HepG2 (cell line): ENCODE measurements around the gene BCL2L2. TPM values are rescaled to one million over a fixed set of nuclear protein-coding genes. Genes with fewer than 3 reads are reported as not detected.

Experiments
- ATAC-seq: fragments of 200-7000 bp; cut with Tn5 transposase; 3 replicates; pipeline ENCODE4 v1.9.1; 2020; ENCODE audit warnings: mild to moderate bottlenecking, moderate library complexity
- BruUV-seq: library from RNA; stranded (reverse); fragments of 400-500 nt; replicated peaks from 2 replicates; lab custom pipeline; 2021; lab: Mats Ljungman, UMichigan
- CTCF ChIA-PET: fragments of 300-600 bp; formaldehyde crosslinking; extraction: SDS; loops from one replicate; lab custom pipeline; 2021; ENCODE audit warnings: low total read pairs, inconsistent platforms, low intra/inter-chr PET ratio; lab: Yijun Ruan, JAX
- POLR2A ChIA-PET: fragments of 350-600 bp; sonication (Branson Sonifier 250); formaldehyde crosslinking; loops from one replicate; lab custom pipeline; 2020; ENCODE audit warnings: antibody characterized with exemption, inconsistent platforms; lab: Yijun Ruan, JAX
- DNase-seq: peaks from one replicate; pipeline ENCODE4 v3.0.0-alpha.2; 2015; ENCODE audit warnings: low spot score
- FAIRE-seq: peaks from 3 replicates; lab custom pipeline; 2011; peaks lifted over from hg19 to GRCh38; lab: Jason Lieb, UNC
- H2AFZ ChIP-seq: one replicate; pipeline ENCODE4 v1.6.1; 2011; ENCODE audit warnings: low read length, inconsistent platforms
- H3K27ac ChIP-seq: fragments of 300-600 bp; 3 replicates; pipeline ENCODE4 v1.8.0; 2011; ENCODE audit warnings: mixed run types, mild to moderate bottlenecking, mixed read lengths, low read length, inconsistent platforms; ENCODE audit not compliant: insufficient read depth; ENCODE audit errors: extremely low read length
- H3K27me3 ChIP-seq, 2 experiments: fragments of 200-600 bp in 1 of 2; 2 replicates in 1 of 2; 3 replicates in 1 of 2; pipeline versions ENCODE4 v1.6.0 to v1.8.0; 2011; ENCODE audit warnings: low read length in 2 of 2, mild to moderate bottlenecking in 2 of 2, moderate library complexity in 2 of 2, inconsistent platforms in 1 of 2; ENCODE audit not compliant: insufficient read depth in 2 of 2, control insufficient read depth in 1 of 2
- H3K36me3 ChIP-seq, 2 experiments: fragments of 200-600 bp in 1 of 2; replicated peaks in 1 of 2; 2 replicates in 1 of 2; 3 replicates in 1 of 2; pipeline versions ENCODE4 v1.5.1 to v1.8.0; 2011; ENCODE audit warnings: low read length in 2 of 2, inconsistent platforms in 1 of 2; ENCODE audit not compliant: insufficient read depth in 2 of 2, control insufficient read depth in 1 of 2
- H3K4me1 ChIP-seq: 2 replicates; pipeline ENCODE4 v1.5.1; 2012; ENCODE audit warnings: low read length, inconsistent platforms; ENCODE audit not compliant: insufficient read depth
- H3K4me2 ChIP-seq: 2 replicates; pipeline ENCODE4 v1.6.0; 2011; ENCODE audit warnings: low read depth, low read length, inconsistent platforms
- H3K4me3 ChIP-seq, 3 experiments: fragments of 200-600 bp in 1 of 3; sonication (generic), shearing (Covaris generic) in 1 of 3; replicated peaks in 1 of 3; 2 replicates each; pipeline ENCODE4 v1.5.1; 2011 to 2016; ENCODE audit warnings: low read length in 3 of 3, inconsistent platforms in 2 of 3, low read depth in 2 of 3, mild to moderate bottlenecking in 2 of 3, control low read depth in 1 of 3, mixed read lengths in 1 of 3; ENCODE audit not compliant: insufficient read depth in 1 of 3
- H3K79me2 ChIP-seq: one replicate; pipeline ENCODE4 v1.6.1; 2011; ENCODE audit warnings: low read length, inconsistent platforms; ENCODE audit not compliant: insufficient read depth
- H3K9ac ChIP-seq: 2 replicates; pipeline ENCODE4 v1.6.0; 2011; ENCODE audit warnings: mild to moderate bottlenecking, low read depth, low read length, inconsistent platforms; ENCODE audit not compliant: insufficient read depth
- H3K9me3 ChIP-seq: 2 replicates; pipeline ENCODE4 v1.5.1; 2012; ENCODE audit warnings: mild to moderate bottlenecking, low read length
- H4K20me1 ChIP-seq: 2 replicates; pipeline ENCODE4 v1.6.0; 2011; ENCODE audit warnings: inconsistent platforms, mild to moderate bottlenecking, low read length, moderate library complexity; ENCODE audit not compliant: insufficient read depth
- AGO2 ChIP-seq: fragments of 200-400 bp; formaldehyde crosslinking; optimal IDR thresholded peaks from 2 replicates; pipeline ENCODE3; 2017; ENCODE audit warnings: mild to moderate bottlenecking, low read depth, low read length, moderate library complexity
- ARNT2 ChIP-seq: sonication (generic); formaldehyde crosslinking; IDR thresholded peaks from 2 replicates; pipeline ENCODE4 v1.8.0; 2022; ENCODE audit warnings: mild to moderate bottlenecking, low read depth, missing genetic modification reagents, moderate library complexity
- CREM ChIP-seq, 2 experiments: sonication (generic) in 1 of 2; formaldehyde crosslinking in 1 of 2; IDR thresholded peaks; 2 replicates each; pipeline versions ENCODE4 v1.4.0 to v1.6.1; 2016 to 2020; ENCODE audit warnings: antibody characterized with exemption in 1 of 2, mild to moderate bottlenecking in 1 of 2, missing genetic modification reagents in 1 of 2
- EEA1 ChIP-seq: sonication (generic); formaldehyde crosslinking; IDR thresholded peaks from 2 replicates; pipeline ENCODE4 v1.5.1; 2020; ENCODE audit warnings: mild to moderate bottlenecking, missing genetic modification reagents, borderline replicate concordance
- FOXO1 ChIP-seq: sonication (generic); formaldehyde crosslinking; IDR thresholded peaks from 2 replicates; pipeline ENCODE4 v1.4.0; 2020; ENCODE audit warnings: missing genetic modification reagents
- HCFC1 ChIP-seq: fragments of 150-350 bp; IDR thresholded peaks from 2 replicates; pipeline ENCODE4 v1.6.1; 2014; ENCODE audit warnings: low read depth, low read length
- HNRNPUL1 ChIP-seq: fragments of 200-400 bp; formaldehyde crosslinking; IDR thresholded peaks from 2 replicates; pipeline ENCODE4 v1.6.1; 2017; ENCODE audit warnings: low read depth, mild to moderate bottlenecking, low read length, moderate library complexity
- HOMEZ ChIP-seq: IDR thresholded peaks from 2 replicates; pipeline ENCODE4 v1.6.1; 2016; ENCODE audit warnings: low read depth
- KDM5B ChIP-seq: sonication (generic); formaldehyde crosslinking; IDR thresholded peaks from 2 replicates; pipeline ENCODE4 v1.4.0; 2020; ENCODE audit warnings: missing genetic modification reagents, mild to moderate bottlenecking, borderline replicate concordance
- MTA3 ChIP-seq: sonication (generic); formaldehyde crosslinking; IDR thresholded peaks from 2 replicates; pipeline ENCODE4 v1.4.0; 2020; ENCODE audit warnings: missing genetic modification reagents
- MXD1 ChIP-seq: sonication (generic); formaldehyde crosslinking; IDR thresholded peaks from 2 replicates; pipeline ENCODE4 v1.4.0; 2020; ENCODE audit warnings: mild to moderate bottlenecking, missing genetic modification reagents
- RELA ChIP-seq: sonication (generic); formaldehyde crosslinking; IDR thresholded peaks from 2 replicates; pipeline ENCODE4 v1.4.0; 2020; ENCODE audit warnings: missing genetic modification reagents
- SATB2 ChIP-seq: sonication (generic); formaldehyde crosslinking; IDR thresholded peaks from 2 replicates; pipeline ENCODE4 v1.5.0; 2020; ENCODE audit warnings: missing genetic modification reagents
- SIN3B ChIP-seq: fragments of 150-350 bp; IDR thresholded peaks from 2 replicates; pipeline ENCODE4 v1.6.1; 2014; ENCODE audit warnings: low read length
- ZBTB33 ChIP-seq: sonication (generic); formaldehyde crosslinking; IDR thresholded peaks from 2 replicates; pipeline ENCODE4 v1.4.0; 2020; ENCODE audit warnings: missing genetic modification reagents
- ZMYM2 ChIP-seq: sonication (generic); formaldehyde crosslinking; IDR thresholded peaks from 2 replicates; pipeline ENCODE4 v1.8.0; 2022; ENCODE audit warnings: mild to moderate bottlenecking, missing genetic modification reagents
- ZNF274 ChIP-seq: sonication (generic); formaldehyde crosslinking; IDR thresholded peaks from 2 replicates; pipeline ENCODE4 v1.5.1; 2020; ENCODE audit warnings: mild to moderate bottlenecking, missing genetic modification reagents
- ZNF792 ChIP-seq: IDR thresholded peaks from 2 replicates; pipeline ENCODE4 v1.6.1; 2016
- ZNF839 ChIP-seq: sonication (generic); formaldehyde crosslinking; IDR thresholded peaks from 2 replicates; pipeline ENCODE4 v1.4.0; 2020; ENCODE audit warnings: missing genetic modification reagents, mild to moderate bottlenecking, borderline replicate concordance
- ZNF879 ChIP-seq: sonication (generic); formaldehyde crosslinking; IDR thresholded peaks from 2 replicates; pipeline ENCODE4 v1.8.1; 2023; ENCODE audit warnings: missing genetic modification reagents
- WGBS: methylation state at CpG from one replicate; pipeline ENCODE4 v1.1.6; 2017; ENCODE audit warnings: low lambda C conversion rate; 5-methylcytosine and 5-hydroxymethylcytosine counted together
- in situ Hi-C: cut with HindIII; loops from 2 replicates; pipeline ENCODE4 v1.10.0; 2017; ENCODE audit warnings: low pct_unique_long_range_greater_than_20kb; ENCODE audit not compliant: extremely low pct_ligation_motif_present
- intact Hi-C: fragments of 100-400 bp; cut with micrococcal nuclease; formaldehyde crosslinking; loops from one replicate; pipeline ENCODE4 v1.10.0; 2022; ENCODE audit not compliant: unreplicated experiment
- polyA plus RNA-seq, 8 experiments: library from polyadenylated mRNA; depleted of rRNA in 3 of 8; stranded (reverse) in 7 of 8; unstranded in 1 of 8; fragments of >200 nt; fragmentation: Illumina TruSeq in 4 of 8; extraction: Trizol in 4 of 8; gene quantifications; 2 replicates each; pipeline versions ENCODE4 v1.2.1 to v1.2.3, GENCODE V29; 2011 to 2016; ENCODE audit warnings: low read depth in 4 of 8, missing spikeins in 1 of 8, mixed read lengths in 1 of 8; ENCODE audit not compliant: insufficient read depth in 1 of 8
- total RNA-seq, 5 experiments: library from RNA; depleted of rRNA; stranded (reverse); fragments of >200 nt; fragmentation: Illumina TruSeq; extraction: Trizol; gene quantifications; 2 replicates each; pipeline ENCODE4 v1.2.3, GENCODE V29; 2016; ENCODE audit warnings: low read depth in 1 of 5

Gene BCL2L2
- total and polyA plus RNA-seq, 2 of the 13 experiments (the other 11 are each of a cell fraction or from before 2014, with no cell fraction given), result 28.1 to 49.8 TPM

- BruUV-seq, result no TSS peak
- H3K27me3 ChIP-seq, result no peaks in the 10 kb centered on the region; a peak in 1 of 5 replicates
- ChIA-PET POLR2A (interaction anchor here (0.6 to 18.7 kb wide), 9 partner anchors 13 to 807 kb away, joined by 3 to 1053 read pairs (median 7); partner anchors contain the start of genes DCAF11, HOMEZ, NRL and PABPN1), CTCF (no interaction called here)
- peak overlapping the region; percentile 96 for H3K4me2 ChIP-seq
- no peak for ATAC-seq
- H3K9me3 ChIP-seq, result no peaks in the 10 kb centered on the region
- WGBS, result 94% methylated on average over 22 of the region's 22 CpGs
- peak overlapping the region; percentile 99 for H3K9ac ChIP-seq
- in situ Hi-C loops (loop anchor here (25.0 kb wide), 1 partner anchor 829 kb away; the partner anchor contains the start of genes EMC9, FITM1, PSME1 and PSME2), intact Hi-C loops (loop anchor here (10.0 kb wide), 3 partner anchors 323 to 987 kb away; partner anchors contain the start of genes AJUBA, DCAF11, DHRS1 and NOP9)
- no peak for FAIRE-seq
- peak overlapping the region; percentile 95 to 99 (median 96) for H3K4me3 ChIP-seq
- peaks cover 27 to 38% of the 10 kb centered on the region in 2 experiments for H3K36me3 ChIP-seq
- peaks cover 34% of the 10 kb centered on the region for H3K79me2 ChIP-seq
- H2AFZ ChIP-seq, result no peak overlapping the region
- peak overlapping the region; percentile 87 for H3K27ac ChIP-seq
- DNase-seq, result no peak
- H4K20me1 ChIP-seq, result no peaks in the 10 kb centered on the region
- H3K4me1 ChIP-seq, result peaks cover 56% of the 10 kb centered on the region
- TF ChIP-seq SATB2 (CRISPR knock-in tag), result no peak
- TF ChIP-seq HCFC1, result no peak
- no peak for TF ChIP-seq MTA3 (CRISPR knock-in tag)
- no peak for TF ChIP-seq RELA (CRISPR knock-in tag)
- no peak for TF ChIP-seq CREM (IDR thresholded peaks at IDR 0.05)
- TF ChIP-seq CREM (CRISPR knock-in tag; IDR thresholded peaks at IDR 0.05), result no peak
- peak; percentile 28; the same call in 1 of the 2 replicates for TF ChIP-seq ZBTB33 (CRISPR knock-in tag)
- TF ChIP-seq HOMEZ (CRISPR knock-in tag), result 0 out of 2 replicates have a peak, but pooled peaks have one; percentile 20
- peak; percentile 40; the same call in 1 of the 2 replicates for TF ChIP-seq MXD1 (CRISPR knock-in tag)
- TF ChIP-seq ZNF879 (CRISPR knock-in tag), result 0 out of 2 replicates have a peak, but pooled peaks have one; percentile 25
- peak; percentile 61; the same call in 1 of the 2 replicates for TF ChIP-seq KDM5B
- TF ChIP-seq SIN3B, result no peak
- 0 out of 2 replicates have a peak, but pooled peaks have one; percentile 46 for TF ChIP-seq EEA1
- 0 out of 2 replicates have a peak, but pooled peaks have one; percentile 13 for TF ChIP-seq ZNF274
- no peak for TF ChIP-seq HNRNPUL1
- TF ChIP-seq ZMYM2 (CRISPR knock-in tag), result 0 out of 2 replicates have a peak, but pooled peaks have one; percentile 61
- TF ChIP-seq FOXO1, result no peak
- TF ChIP-seq AGO2, result peak; percentile 47
- peak; percentile 44; the same call in 1 of the 2 replicates for TF ChIP-seq ARNT2 (CRISPR knock-in tag)
- no peak for TF ChIP-seq ZNF792 (CRISPR knock-in tag)
- TF ChIP-seq ZNF839 (CRISPR knock-in tag), result peak; percentile 42; the same call in 1 of the 2 replicates
Observed at GRCh38 chr14:23307687-23308644, 1.3 kb downstream of the BCL2L2 start.
